ENCODE results near the gene GOLGA6A.

Gene GOLGA6A

GRCh38 chr15:74038707-74039655 is 43.4 kb downstream of the GOLGA6A start:
- TF ChIP-seq CTCF (IDR thresholded peaks at IDR 0.05; ENCODE audit: low read length, missing control alignments) = no peak
- peak; percentile 71 for DNase-seq (ENCODE audit: low read depth)
- no peak overlapping the region for H3K4me3 ChIP-seq (replicated peaks; ENCODE audit: low read depth, low read length)

DNA sequence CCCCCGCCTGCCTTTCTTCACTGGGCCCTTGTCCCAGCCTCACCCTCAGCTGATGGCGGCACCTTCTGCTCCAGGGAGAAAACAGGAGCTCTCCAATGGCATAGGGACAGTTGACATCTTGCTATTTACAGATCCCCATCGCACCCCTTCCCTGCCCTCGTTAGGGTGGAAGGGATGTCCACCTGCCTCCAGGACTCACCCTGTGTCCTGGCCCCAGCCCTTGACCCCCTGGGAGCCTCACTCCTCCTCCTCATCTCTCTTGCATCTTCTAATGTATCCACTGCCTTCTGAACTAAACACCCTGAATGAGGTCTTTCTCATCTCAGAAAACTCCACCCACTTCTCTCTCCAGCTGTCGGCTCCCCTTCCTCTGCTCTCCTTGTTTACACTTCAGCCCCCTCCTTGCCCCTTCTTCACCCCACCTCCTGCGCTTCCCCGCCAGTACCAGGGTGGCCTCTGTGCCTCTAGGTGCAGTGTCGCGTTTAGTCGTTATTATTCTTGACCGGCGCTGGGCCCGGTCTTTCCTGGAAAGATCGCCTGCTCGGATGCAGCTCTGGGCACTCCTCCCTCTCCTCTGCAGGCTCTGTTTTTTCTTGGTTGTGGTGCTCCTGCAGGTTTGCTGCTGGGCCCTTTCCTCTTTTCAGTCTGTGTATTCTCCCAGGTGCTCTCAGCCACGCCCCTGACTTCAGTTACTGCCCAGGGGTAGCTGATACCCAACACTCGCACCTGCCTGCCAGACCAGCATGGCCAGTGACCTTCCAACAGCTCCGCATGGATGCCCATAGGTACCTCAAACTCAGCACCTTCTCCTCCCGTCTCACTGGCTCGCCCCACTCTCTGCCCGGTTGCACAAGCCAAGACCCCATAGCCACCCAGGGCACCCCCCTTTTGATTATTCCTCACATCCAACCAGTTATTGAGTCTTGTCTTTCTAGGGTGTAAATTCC is 44.9 kb downstream of the GOLGA6A start:
- no peak for DNase-seq (ENCODE audit: low read depth)
- no peak for TF ChIP-seq CTCF (IDR thresholded peaks at IDR 0.05; ENCODE audit: low read length, missing control alignments)
- no peak overlapping the region for H3K4me3 ChIP-seq (replicated peaks; ENCODE audit: low read depth, low read length)

GRCh38 chr15:74036271-74037170 is 45.8 kb downstream of the GOLGA6A start:
- TF ChIP-seq CTCF (IDR thresholded peaks at IDR 0.05; ENCODE audit: low read length, missing control alignments) = peak; percentile 80
- DNase-seq (ENCODE audit: low read depth) = peak; percentile 86
- H3K4me3 ChIP-seq (replicated peaks; ENCODE audit: low read depth, low read length) = no peak overlapping the region

DNA sequence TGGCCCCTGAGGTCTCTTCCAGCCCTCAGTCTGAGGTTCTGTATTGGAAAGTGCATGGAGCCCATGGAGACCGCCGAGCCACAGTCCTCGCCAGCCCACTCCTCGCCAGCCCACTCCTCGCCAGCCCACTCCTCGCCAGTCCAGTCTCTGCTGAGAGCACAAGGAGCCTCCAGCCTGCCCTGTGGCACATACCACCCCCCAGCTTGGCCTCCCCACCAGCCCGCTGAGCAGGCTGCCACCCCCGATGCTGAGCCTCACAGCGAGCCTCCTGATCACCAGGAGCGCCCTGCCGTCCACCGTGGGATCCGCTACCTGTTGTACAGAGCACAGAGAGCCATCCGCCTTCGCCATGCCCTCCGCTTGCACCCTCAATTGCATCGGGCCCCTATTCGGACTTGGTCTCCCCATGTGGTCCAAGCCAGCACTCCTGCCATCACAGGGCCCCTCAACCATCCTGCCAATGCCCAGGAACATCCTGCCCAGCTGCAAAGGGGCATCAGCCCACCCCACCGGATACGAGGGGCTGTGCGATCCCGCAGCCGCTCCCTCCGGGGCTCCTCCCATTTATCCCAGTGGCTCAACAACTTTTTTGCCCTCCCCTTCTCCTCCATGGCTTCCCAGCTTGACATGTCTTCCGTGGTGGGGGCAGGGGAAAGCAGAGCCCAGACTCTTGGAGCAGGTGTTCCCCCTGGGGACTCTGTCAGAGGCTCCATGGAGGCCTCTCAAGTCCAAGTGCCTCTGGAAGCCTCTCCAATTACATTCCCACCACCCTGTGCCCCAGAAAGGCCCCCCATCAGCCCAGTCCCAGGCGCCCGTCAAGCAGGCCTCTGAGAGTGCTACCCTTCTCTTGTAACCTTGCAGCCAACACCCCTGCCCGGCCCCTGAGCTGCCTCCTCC is 47.0 kb downstream of the GOLGA6A start:
- H3K4me3 ChIP-seq (replicated peaks; ENCODE audit: low read depth, low read length) = no peak overlapping the region
- DNase-seq (ENCODE audit: low read depth) = no peak
- no peak for TF ChIP-seq CTCF (IDR thresholded peaks at IDR 0.05; ENCODE audit: low read length, missing control alignments)

GRCh38 chr15:74034206-74034755 is 48.1 kb downstream of the GOLGA6A start:
- DNase-seq (ENCODE audit: low read depth) = no peak
- no peak overlapping the region for H3K4me3 ChIP-seq (replicated peaks; ENCODE audit: low read depth, low read length)
- no peak for TF ChIP-seq CTCF (IDR thresholded peaks at IDR 0.05; ENCODE audit: low read length, missing control alignments)
